HG03039 (cell line): ENCODE results near the gene GMIP.

Experiments
- ATAC-seq: cut with Tn5 transposase; IDR thresholded peaks from one replicate; pipeline ENCODE4 v1.9.1; 2021; ENCODE audit warnings: mild to moderate bottlenecking, moderate library complexity; ENCODE audit not compliant: unreplicated experiment

The GMIP gene

DNA sequence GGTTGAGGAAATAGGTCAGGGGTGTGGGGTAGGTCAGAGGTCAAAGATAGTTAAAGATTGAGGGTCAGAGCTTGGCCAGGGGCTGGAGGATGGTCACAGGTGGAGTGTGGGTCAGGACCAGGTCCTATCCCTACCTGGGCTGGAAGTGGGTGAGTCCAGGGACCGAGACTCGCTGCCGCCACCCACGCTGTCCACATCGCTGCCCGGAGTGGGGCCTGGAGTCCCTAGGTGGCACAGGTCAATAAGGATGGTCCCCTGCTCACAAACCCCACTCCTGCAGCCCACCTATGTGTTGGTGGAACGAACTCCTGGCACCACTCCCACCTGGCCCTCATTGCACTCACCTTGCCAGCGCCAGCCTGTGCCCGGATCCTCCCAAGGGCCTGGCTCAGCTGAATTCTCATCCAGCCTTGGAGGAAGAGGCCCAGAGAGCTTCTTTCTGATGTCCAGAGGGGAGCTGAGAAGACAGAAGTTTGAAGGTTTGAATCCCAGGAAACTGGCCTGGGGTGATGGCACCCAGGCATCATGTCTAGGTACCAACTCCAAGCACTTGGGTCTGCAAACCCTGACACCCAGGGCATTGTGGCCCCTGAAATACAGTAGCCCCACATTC is 6.8 kb downstream of the GMIP start:
- ATAC-seq = no peak

DNA sequence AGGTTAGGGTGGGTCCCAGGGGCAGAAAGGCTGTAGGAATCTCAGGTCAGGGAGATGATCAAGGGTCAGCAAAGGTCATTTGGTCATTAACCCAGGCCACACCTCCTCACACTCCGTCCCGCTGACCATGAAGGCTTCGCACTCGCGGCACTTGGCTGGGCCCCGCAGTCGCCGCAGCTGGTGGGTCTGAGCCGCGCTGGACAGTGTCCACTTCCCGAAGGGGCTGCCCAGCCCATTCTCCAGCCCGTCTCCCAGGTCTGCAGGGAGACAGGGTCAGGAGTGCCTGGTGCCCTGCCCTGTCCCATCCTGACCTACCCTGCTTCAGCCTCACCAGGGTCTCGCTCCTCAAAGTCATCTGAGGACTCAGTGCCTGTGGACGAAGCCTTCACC is 8.1 kb downstream of the GMIP start:
- no peak for ATAC-seq

DNA sequence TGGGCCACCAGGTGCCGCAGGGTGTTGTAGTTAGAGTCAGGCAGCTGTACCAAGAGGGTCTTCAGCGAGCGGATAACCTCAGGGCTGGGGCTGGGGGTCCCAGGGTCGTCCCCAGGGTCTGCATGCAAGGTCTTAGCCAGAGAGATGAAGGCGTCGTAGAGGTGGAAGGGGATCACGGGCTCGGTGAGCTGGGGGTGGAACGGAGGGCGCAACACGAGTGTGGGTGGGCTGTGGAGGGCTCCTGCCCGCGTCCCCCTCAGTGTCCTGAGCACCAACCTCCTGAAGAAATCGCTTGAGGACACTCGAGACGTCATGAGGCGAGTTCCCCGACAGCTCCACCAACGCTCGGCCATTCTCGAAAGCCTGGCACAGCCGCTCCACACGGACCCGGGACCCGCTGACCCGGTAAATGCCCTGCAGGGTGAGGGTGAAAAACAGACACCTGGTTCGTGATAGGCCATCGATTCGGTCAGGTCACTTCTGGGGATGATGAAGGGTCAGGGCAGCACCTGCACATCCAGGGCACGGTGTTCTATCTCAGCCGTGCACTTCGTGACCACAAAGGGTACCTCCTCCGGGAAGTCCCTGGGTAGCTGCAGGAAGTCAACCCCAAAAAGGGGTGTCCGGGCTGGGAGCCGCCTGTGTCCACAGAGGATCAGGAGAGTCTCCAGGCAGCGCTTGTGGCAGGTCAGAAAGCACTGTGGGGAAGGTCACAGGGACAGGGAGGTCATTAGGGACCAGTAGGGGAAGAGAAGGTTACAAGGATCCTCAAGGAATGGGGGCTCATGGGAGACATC is 8.7 kb downstream of the GMIP start:
- ATAC-seq = no peak

DNA sequence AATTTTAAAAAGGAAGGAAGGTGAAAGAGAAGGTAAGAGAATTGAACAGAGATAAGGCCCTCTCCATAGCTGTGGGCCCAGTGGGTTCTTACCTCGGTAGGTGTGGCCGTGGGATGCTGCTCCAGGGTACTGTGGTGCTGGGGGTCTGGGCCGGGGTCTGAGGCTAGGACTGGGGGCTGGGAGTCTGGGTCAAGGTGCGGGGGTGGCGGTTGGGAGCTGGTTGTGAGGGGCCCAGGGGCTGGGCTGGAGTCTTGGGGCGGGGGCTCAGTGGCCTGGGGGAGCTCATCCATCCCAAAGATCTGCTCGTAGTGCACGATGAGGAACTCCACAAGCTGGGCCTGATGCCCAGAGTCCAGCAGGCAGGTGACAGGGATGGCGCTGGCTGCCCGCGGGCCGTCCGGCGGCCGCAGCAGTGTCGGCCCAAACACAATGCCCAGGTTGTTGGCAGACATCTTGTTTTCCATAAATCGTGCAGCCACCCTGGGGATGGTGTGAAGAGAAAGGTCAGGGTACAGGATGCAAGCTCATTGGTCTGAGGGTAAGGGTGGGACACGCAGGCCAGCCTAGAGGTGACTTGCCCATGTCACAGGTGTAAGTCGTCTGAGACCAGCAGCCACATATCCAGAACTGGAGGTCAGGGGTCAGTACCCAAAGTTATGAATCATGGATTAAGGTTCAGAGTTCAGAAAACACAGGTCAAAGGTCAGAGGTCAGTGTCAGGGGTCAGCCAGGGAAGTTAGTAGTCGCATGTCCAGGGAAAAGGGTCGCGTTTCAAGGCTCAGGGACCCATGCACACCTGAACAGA is 9.5 kb downstream of the GMIP start:
- ATAC-seq = no peak

DNA sequence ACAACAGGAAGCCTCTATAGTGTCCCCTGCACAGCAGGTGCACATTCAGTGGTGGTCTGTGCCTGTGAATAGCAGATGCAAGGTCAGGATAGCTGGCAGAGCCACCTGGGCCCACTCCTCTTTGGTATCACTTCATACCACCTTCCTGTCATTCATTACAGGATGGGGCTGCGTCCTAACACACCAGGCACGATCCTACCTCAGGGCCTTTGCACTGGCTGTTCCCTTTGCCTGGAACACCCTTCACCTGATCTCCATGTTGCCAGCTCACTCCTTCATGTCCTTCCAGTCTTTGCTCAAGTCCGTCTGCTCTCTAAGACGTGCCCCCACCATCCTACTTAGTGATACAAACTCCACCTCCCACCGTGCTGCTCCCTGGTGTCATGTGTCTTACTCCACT is 10.8 kb downstream of the GMIP start:
- no peak for ATAC-seq

DNA sequence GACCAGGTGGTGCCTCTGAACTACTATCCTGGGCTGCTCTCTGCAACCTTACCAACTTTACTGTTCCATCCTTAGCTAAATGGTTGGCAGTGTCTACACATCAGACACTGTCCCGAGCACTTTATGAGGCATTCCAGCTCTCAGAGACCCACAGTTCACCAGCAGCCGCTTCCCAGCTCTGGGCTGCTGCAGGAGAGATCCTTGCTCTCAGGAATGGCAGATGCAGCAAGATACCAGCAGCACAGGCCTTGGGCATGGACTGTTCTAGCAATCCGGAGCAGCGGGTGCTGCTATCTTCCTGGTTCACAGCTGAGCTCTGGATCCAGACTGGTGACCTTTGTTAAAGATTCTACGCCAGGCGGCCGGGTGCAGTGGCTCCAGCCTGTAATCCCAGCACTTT is 12.1 kb downstream of the GMIP start:
- no peak for ATAC-seq

DNA sequence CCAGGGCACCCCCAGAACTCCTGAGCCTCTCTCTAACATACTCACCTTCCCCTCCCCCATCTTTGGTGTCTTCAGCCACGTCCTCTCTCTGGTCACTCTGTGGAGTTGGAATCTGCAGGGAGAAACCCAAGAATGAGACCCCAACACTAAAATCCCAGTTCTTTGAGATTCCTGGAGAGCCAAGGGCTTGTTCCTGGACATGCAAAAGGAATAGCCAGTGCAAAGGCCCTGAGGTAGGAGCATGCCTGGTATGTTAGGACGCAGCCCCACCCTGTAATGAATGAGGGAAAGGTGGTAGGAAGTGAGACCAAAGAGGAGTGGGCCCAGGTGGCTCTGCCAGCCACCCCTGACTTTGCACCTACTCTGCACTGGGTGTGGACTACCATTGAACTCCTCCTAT is 13.0 kb downstream of the GMIP start:
- no peak for ATAC-seq

DNA sequence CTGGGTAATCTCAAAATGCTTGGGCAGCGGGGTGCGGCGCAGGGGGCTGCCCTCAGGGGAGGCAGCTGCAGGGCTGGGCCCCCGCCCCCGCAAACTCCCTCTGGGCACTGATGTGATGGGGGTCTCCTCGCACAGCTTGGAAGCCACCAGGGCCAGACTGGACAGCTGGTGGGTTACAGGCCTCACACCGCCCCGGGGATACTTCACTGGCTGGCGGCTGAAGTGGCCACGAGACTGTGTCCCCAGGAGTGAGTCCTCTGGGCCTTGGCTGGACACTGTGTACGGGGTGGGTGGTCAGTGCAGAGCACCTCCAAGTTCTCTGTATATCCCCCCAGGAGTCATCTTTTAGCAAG is 13.4 kb downstream of the GMIP start:
- ATAC-seq = no peak

DNA sequence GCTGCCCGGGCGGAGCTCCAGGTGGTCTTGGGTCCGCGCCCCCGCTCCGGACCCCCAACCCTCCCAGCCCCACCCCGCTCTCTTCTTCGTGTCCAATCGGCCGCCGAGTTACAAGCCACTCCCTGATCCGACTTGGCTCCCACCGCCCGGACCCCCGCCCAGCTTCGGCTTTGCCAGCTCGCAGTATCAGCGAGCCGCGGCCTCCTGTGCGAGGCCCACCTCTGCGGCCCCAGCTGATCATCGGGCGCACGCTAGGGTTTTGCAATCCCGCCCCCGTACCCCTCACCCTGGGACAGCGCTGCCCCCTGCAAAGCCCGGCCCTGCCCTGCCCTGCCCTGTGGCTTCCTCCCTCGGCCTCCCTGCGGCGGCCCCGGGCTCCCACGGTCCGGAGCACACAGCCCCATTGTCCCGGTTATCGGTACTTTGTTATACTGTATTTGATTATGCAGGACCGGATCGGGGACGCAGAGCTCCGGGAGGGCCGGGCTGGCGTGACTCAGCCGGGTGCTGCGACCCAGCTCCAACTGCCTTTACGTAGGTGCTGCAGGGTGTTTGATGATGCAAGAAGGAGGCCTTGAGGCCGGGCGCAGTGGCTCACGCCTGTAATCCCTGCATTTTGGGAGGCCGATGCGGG is 14.8 kb downstream of the GMIP start:
- ATAC-seq = peak; percentile 18

DNA sequence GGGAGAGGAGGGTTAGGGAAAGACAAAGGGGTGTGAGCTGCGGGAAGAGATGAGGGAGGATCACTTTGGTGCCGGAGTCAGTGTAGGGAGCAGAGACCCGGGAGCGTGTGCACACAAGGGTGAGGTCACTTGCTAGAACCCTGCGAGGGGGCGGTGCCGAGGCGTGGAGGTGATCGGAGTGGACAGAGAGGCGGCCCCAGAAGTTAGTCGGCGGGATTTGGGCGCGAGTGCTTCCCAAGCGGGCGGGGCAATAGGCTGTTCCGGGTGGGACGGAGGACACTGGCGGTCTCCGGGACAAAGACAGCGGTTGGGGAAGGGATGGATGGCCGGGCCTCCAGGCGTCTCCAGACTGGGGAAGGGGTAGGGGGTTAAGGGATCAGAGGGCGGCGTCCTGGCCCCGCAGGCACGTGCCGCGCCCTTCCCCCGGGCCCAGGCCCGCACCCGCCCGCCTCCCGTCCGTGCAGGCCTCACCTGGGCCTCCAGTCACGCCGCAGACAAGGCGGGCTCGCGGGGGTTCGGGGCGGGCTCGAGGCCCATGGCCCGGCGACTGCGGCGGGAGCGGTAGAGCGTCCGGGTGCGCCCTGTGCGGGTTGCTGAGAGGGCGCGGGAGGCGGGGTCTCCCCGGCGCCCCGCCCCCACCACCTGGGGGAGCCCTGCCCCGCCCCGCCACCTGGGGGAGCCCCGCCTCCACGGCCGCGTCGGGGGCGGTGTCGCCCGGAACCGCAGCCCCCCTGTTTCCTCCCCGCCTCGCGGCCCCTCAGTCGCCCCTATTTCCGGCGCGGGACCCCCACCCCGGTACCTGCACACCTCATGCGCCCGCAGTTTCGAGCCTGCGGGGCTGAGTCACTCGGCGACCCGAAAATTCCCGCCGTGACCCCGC is 15.6 kb downstream of the GMIP start, which contains the start of gene LPAR2:
TSS of gene LPAR2 (minus strand) at position 600 of the 880 bp plus-strand sequence. CDS start 945 bp downstream, outside the sequence.
- ATAC-seq = peak; percentile 56

DNA sequence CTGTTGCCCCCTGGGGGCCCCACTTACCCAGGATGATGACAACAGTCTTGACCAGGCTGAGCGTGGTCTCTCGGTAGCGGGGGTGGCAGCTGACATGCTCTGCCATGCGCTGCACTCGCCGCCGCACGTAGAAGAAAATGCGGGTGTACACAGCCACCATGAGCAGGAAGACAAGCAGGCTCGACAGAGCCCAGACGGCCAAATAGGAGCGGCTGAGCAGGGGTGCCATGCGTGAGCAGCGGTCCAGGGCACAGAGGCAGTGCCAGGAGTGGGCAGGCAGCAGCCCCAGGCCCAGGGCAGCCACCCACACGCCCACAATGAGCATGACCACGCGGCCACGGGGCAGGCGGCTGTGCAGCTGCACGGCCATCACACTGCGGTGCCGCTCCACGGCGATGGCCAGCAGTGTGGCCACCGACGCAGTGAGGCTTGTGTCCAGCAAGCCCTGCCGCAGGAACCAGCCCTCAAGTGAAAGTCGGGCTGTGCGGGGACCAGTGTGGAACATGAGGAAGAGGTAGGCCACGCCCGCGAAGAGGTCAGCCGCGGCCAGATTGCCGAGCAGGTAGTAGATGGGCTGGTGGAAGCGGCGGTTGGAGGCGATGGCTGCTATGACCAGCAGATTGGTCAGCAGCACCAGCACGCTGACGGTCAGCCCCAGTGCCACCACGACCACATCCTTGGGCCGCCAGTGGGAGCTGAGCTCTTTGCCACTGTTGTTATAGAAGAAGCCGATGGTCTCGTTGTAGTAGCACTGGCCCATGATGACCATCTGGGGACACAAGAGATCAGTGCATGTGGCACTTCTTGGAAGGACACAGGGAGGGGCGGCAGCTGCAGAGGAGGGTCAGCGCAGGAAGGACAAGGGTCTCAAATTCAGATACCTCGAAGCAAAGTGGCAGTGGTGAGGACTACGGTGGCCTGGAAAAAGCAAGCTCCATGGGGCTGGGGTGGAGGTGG is 16.7 kb downstream of the GMIP start:
- no peak for ATAC-seq

DNA sequence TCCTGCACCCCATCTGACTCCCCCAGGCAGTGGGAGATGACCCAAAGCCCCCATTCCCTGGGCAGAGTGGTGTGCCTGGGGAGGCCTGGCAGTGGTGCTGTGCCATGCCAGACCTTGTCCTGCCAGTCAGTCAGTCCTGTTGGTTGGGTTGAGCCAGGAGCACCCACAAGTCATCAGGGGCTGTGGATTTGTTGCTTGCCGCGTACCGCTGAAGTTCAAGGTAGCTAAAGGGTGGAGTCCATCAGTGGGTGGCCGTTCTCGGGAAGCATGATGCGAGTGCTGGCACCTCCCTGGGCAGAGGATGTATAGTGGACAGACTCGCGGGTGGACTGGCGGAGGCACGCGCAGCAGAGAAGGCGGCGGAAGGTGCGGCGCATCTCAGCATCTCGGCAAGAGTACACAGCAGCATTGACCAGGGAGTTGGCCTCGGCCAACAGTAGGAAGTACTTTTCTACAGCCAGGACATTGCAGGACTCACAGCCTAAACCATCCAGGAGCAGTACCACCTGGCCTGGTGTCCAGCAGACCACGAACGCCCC is 19.4 kb downstream of the GMIP start:
- ATAC-seq = no peak

DNA sequence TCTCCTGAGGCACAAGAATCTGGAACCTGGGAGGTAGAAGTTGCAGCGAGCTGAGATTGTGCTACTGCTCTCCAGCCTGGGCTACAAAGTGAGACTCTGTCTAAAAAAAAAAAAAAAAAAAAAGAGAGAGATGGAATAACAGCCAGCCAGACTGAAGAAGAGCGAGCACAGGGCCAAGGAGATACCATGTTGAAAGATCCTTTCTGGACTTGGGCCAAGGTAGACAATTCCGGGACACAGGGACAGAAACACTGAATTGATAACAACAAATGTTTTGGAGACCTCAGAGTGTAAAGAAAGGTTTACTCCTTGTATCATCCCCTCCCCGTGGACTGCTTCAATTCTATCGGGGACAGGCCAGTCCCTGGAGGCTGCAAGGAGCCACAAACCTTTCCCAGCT is 20.1 kb downstream of the GMIP start:
- no peak for ATAC-seq

DNA sequence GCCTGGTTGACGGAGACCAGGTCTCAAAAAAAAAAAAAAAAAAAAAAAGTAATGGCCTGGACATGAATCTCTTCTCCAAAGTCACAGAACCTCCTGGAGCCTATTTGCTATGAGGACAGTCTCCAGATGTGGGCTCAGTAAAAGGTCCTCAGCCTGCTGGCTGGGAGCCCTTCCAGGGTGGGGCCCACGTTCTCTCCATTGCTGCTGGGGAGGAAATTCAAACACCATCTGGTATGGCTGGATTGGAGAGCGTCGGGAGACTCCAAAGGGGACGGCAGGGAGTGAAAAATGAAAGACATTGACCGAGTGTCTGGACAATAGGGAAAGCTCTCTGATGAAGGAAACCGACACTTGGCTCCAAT is 23.6 kb downstream of the GMIP start:
- ATAC-seq = no peak

DNA sequence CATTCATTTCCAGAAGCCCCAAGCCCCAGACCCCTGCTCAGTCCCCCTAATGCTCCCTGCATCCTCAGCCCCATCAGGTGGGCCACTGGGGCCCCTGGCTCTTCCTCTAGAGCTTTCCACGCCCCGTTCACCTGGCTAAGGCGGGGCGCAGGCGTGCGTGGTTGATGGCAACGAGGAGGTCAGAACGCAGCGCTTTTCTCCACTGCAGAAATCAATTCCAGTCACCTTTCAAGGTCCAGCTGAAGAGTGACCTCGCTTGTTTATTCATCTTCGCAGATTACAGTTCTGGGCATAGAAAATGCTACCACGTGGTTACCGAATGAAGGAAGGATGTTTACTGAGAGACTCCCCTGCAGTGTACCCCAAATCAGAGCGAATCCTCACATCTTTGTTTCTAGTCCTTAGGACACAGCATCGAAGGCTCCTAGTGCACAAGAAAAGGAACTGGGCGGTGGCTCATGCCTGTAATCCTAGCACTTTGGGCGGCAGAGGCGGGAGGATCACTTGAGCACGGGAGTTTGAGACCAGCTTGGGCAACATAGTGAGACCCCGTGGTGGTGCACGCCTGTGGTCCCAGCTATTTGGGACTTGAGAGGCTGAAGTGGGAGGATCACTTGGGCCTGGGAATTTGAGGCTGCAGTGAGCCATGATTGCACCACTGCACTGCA is 24.1 kb downstream of the GMIP start:
- ATAC-seq = no peak

DNA sequence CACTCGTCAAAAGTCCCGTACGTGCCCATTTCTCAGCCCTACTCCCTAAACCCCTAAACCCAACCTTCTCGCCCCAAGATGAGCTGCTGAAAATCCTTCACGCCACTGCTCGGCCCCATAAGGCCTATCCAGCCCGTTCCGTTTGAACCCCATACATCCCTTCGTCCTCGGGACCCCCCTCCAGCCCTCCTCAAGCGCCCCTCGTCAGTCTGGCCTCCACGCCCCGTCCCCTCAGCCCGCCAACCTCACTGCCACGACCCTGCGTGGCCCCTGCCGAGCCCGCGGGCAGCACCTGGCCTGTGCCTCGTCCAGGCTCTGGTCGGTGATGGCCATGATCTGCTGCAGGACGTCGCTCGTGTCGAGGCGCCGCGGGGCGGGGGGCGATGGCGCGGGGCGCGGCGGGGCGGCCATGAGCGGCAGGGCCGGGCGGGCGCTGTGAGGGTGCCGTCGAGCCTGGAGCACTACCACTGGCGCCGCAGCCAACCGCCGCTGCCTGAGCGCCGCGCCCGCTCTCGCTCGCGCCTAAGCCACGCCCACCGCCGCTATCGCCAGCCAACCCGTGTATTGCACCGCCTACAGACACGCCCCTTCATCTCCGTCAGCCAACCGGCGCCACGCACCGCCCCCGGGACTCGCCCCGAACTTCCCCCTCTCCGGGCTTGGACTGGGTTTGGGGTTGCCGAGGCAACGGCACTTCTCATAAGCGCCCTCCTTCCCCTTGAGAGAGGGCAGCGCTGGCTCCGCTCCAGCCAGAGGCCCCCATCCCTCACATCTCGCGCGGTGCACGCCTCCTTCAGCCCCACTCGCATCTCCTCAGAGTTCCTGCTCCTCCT is 25.0 kb downstream of the GMIP start, which contains the start of gene PBX4:
TSS of gene PBX4 (minus strand) at position 469 of the 833 bp plus-strand sequence. CDS start at position 411, 58 bp downstream.
- peak; percentile 90 for ATAC-seq

DNA sequence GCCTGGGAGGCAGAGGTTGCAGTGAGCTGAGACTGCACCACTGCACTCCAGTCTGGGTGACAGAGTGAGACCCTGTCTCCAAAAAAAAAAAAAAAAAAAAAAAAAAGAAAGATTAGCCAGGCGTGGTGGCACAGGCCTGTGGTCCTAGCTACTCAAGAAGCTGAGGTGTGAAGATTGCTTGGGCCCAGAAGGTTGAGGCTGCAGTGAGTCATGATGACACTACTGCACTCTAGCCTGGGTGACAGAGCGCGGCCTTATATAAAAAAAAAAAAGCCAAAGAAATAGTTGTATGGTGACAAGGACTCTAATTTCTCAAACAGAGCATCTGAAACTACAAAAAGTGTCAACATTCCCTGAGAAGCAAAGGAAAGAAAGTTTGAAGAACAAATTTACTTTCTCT is 28.4 kb downstream of the GMIP start:
- ATAC-seq = no peak

DNA sequence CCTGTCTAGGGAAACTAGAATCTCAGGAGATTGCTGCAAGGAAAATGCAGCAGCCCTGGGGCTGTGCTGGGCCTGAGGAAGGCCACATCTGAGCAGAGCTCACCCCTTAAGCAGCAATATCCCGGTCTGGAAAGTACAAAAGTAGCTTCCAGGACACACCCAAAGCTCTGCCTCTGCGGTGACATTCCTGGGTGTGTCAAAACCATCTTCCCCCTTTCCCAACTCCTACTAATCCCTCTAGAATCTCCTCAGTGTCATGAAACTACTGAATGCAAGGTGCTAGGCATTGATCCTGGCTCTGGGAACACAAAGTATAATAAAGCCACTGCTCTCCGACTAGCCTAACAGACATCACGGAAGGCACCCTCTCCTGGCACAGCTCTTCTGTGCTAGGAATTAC is 30.0 kb downstream of the GMIP start:
- no peak for ATAC-seq
